Stimulated activated CD4-positive, alpha-beta T cell treated with anti-CD3 and anti-CD28 coated beads, Interleukin-12 subunit alpha, Interleukin-12 subunit beta, amount 100 ng/mL, for 4 hours (primary cell): ENCODE measurements around the gene ANKMY1.
A peak's percentile ranks its signal among the peaks of the same experiment; 100 is the strongest.
"Not testable (repeated sequence)": the region's sequence is repeated elsewhere in the genome, so short reads cannot be mapped to it uniquely, and the experiment has no call there.

Source experiments
- DNase-seq: peaks from one replicate; pipeline ENCODE4 v3.0.0-alpha.2; 2020

ANKMY1 gene

GRCh38 chr2:240566203-240567136 is 8.7 kb upstream of the ANKMY1 start:
- DNase-seq, result peak; percentile 93

GRCh38 chr2:240565333-240566202 is 7.8 kb upstream of the ANKMY1 start:
- peak; percentile 78 for DNase-seq

GRCh38 chr2:240564561-240565332 is 7.0 kb upstream of the ANKMY1 start:
- no peak for DNase-seq

GRCh38 chr2:240563951-240564560 is 6.3 kb upstream of the ANKMY1 start:
- DNase-seq, result no peak

GRCh38 chr2:240563231-240563630 is 5.4 kb upstream of the ANKMY1 start:
- DNase-seq, result not testable (repeated sequence)

- no peak for DNase-seq
These were observed 3.7 kb upstream of the ANKMY1 start for GRCh38 chr2:240561325-240561971.

- peak; percentile 100 for DNase-seq
These were observed 2.9 kb upstream of the ANKMY1 start for GRCh38 chr2:240560480-240561324.

DNA sequence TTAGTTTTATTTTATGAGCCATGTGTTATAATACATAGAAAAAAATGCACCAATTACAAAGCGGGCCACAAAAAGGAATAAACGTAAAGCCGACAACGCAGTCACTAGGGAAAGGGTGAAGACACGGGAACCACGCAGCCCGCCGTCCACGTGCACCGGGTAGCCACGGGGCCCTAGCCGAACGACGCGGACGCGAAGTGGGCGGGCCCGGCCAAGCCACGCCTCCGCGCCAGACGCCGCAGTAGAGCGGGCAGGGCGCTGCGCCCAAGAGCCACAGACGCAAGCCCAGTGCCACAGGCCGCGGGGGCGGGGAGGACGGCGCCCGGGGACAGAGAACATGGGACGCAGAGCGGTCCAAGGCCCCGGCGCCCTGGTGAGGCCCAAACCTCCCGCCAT is 2.3 kb upstream of the ANKMY1 start, which contains the start of gene DUSP28:
Gene DUSP28, plus strand, starts transcription at position 274 of the 396 bp plus-strand sequence. CDS start 328 bp downstream, outside the sequence.
- DNase-seq, result peak; percentile 89

- DNase-seq, result no peak
These were observed 1.5 kb upstream of the ANKMY1 start for GRCh38 chr2:240559286-240559685.

DNA sequence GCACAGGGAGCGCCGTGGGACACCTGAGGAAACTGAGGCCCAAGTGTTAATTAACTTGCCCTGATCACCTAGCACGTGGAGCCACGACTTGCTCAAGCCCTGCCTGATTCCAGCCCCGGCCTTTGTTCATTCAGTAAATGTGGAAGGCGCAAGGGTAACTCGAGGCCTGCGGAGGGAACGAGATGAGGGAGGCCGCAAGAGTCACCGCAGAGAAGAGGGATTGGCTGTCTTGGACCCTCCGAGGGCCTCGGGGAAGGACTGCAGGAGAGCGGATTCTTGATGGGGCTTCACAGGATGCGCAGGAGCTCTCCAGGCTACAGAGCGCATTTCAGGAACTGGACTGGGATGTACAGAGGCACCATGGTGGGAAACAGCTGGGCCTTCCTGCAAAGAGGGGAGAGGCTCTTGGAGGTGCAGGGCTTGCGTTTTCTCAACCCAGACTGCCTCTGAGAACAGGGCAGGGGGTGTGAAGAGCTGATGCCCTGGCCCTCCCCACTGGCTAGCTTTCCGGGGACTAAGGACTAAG is 511 bp upstream of the ANKMY1 start:
- no peak for DNase-seq

DNA sequence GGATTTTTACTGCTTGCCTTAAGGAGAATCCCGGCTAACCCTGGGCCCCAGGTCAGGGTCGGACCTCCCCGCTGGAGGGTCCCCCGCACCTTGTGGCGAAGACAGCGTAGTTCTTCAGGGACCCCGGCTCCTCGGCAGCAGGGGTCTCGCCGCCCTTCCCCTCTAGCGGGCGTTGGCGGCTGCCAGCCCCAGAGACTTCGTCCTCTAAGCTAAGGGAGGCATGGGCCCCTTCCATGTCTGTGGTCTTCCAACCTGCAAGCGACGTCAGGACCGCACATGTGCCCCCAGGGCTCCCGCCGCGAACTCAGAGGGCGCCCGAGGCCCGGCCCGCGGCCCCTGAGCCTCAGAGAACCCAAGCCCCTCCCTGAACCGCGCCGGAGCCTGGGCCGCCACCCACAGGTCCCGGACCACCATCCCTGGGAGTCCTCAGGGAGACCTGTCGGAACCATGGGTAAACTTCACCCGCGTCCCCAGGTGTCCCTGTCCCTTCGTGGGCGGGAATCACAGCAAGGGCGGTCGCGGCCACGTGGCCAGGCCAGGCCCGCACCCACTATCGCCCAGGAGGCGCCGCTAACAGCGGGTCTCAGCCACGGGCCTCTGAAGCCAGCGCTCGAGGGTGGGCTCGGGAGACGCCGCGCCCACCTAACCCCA is 562 bp downstream of the ANKMY1 start:
- DNase-seq, result no peak

DNA sequence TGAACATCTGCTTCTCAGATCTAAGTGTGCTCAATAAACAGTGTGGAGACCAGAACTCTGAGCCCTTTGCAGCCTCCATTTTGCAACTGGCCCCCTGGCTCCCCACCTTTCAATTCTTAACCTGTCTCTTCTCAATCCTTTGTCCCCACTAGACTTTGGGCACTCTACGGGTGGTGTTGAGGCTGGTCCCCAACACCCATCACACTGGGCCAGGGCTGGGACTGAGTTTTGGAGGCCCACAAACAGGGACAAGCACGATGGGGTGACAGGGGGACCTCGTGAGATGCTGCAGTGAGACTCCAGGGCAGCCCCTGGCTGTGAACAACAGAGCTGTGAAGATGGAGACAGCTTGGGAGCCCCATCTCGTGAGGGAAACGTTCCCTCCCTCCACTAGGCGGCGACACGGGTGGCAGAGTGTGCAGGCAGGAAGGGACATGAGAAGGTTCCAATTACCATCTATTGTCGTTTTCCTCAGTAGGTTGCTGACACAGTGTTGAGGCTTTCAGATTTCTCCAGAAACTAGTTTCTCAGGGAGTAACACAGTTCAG is 1.2 kb downstream of the ANKMY1 start:
- peak; percentile 63 for DNase-seq

GRCh38 chr2:240555541-240556250 is 2.1 kb downstream of the ANKMY1 start:
- no peak for DNase-seq

- DNase-seq, result no peak
These were observed 2.9 kb downstream of the ANKMY1 start for GRCh38 chr2:240554767-240555493.

DNA sequence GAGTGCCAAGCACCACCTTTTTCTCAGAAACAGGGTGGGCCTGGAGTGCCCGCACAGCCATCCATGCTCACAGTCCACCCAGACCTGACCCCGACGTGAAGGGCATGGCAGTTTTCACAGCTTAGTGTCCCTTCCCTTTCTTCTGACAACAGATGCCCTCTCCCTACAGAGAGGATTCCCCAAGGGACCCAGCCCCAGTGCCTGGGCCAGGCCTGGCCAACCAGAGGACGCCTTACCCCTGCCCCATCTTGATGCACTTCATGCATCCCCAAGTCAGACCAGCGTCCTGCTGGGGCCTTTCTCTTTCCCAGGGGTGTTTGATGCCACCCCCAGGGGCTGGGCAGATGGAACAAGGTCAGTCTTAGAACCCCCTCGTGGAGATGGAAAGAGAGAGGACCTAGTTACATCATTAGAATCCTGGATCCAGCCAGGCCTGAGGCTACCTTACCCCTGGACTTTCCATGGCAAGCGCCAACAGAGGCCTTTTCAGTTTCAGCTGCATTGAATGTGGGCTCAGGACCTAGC is 3.8 kb downstream of the ANKMY1 start:
- DNase-seq, result no peak

DNA sequence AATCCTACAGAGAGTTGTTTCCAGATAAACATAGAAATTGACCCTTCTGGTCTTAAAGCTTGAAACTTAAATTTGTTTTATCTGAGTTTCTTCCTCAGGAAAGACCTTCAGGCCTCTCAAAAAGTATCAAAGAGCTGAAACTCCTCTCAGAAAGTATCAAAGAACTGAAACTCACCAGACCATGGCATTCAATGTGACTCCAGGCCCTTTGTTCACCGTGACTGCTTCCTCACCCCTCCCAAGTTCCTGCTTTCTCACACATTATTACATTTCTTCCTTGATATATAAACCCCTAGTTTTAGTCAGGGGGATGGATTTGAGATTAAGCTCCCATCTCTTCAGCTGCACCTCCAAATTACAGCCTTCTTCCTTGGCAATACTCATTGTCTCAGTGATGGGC is 6.0 kb downstream of the ANKMY1 start:
- no peak for DNase-seq

- no peak for DNase-seq
These were observed 6.5 kb downstream of the ANKMY1 start for GRCh38 chr2:240551288-240551687.

DNA sequence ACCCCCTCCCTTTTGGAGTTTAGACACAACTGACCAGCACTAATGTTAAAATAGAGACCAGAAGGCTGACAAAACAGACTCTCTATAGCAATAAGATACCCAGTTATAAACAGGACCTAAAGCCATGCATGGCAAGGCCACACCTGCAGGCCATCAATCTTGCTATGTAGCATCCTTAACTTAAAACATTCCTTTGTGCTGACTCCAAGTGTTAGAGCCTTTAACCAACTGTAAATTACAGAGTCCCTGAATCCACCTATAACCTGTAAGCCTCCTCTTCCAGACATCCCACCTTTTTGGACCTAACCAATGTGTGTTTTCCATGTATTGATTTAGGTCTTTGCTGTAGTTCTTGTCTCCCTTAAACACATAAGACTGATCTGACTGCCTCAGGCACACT is 17.9 kb downstream of the ANKMY1 start:
- no peak for DNase-seq
